K562 (cell line): ENCODE data around the gene CCDC148. TPM values are rescaled to one million over a fixed set of nuclear protein-coding genes. Genes with fewer than 3 reads are reported as not detected.

Experiments used
- ATAC-seq: fragments of 200-7000 bp; cut with Tn5 transposase; 3 replicates; pipeline ENCODE4 v1.9.1; 2020; ENCODE audit warnings: moderate library complexity
- BruUV-seq: library from RNA; stranded (reverse); fragments of 400-500 nt; replicated peaks from 2 replicates; lab custom pipeline; 2021; lab: Mats Ljungman, UMichigan
- CTCF ChIA-PET: fragments of 300-600 bp; formaldehyde crosslinking; extraction: SDS; loops from one replicate; lab custom pipeline; 2021; ENCODE audit warnings: low intra/inter-chr PET ratio; lab: Yijun Ruan, JAX
- POLR2A ChIA-PET: fragments of 300-600, 350-650 bp; sonication (Branson Sonifier 250); formaldehyde crosslinking; extraction: SDS; loops from one replicate; lab custom pipeline; 2021; ENCODE audit warnings: antibody characterized with exemption, inconsistent platforms; lab: Yijun Ruan, JAX
- DNase-seq, 4 experiments: peaks; one replicate each; pipeline versions ENCODE4 v3.0.0 to v3.0.0-alpha.2; 2011 to 2018; ENCODE audit warnings: low spot score in 3 of 4, mixed read lengths in 3 of 4; ENCODE audit errors: extremely low read depth in 1 of 4
- FAIRE-seq: peaks from 2 replicates; lab custom pipeline; 2011; peaks lifted over from hg19 to GRCh38; lab: Jason Lieb, UNC
- H2AFZ ChIP-seq: 2 replicates; pipeline ENCODE4 v1.6.0; 2011; ENCODE audit warnings: low read depth, low read length, control low read depth, inconsistent platforms
- H3K27ac ChIP-seq: fragments of 200-600 bp; 3 replicates; pipeline ENCODE4 v1.8.0; 2011; ENCODE audit warnings: low read depth, mild to moderate bottlenecking, control low read depth, inconsistent platforms, low read length, moderate library complexity, mixed read lengths; ENCODE audit errors: extremely low read depth
- H3K27me3 ChIP-seq, 2 experiments: fragments of 300-600 bp in 1 of 2; 2 replicates in 1 of 2; 3 replicates in 1 of 2; pipeline versions ENCODE4 v1.6.0 to v1.8.0; 2011; ENCODE audit warnings: inconsistent platforms in 2 of 2, low read length in 2 of 2, mild to moderate bottlenecking in 1 of 2, mixed read lengths in 1 of 2, moderate library complexity in 1 of 2; ENCODE audit not compliant: control insufficient read depth in 2 of 2, insufficient read depth in 2 of 2
- H3K36me3 ChIP-seq: fragments of 300-600 bp; 3 replicates; pipeline ENCODE4 v1.8.0; 2011; ENCODE audit warnings: mild to moderate bottlenecking, low read length, inconsistent platforms; ENCODE audit not compliant: control insufficient read depth, insufficient read depth
- H3K4me1 ChIP-seq, 2 experiments: fragments of 200-600 bp in 1 of 2; replicated peaks in 1 of 2; 2 replicates in 1 of 2; 3 replicates in 1 of 2; pipeline versions ENCODE4 v1.5.1 to v1.8.0; 2011; ENCODE audit warnings: inconsistent platforms in 2 of 2, low read length in 2 of 2, mild to moderate bottlenecking in 1 of 2, mixed read lengths in 1 of 2, moderate library complexity in 1 of 2; ENCODE audit not compliant: control insufficient read depth in 2 of 2, insufficient read depth in 2 of 2
- H3K4me2 ChIP-seq: 2 replicates; pipeline ENCODE4 v1.6.1; 2011; ENCODE audit warnings: low read length, control low read depth, inconsistent platforms, mixed read lengths; ENCODE audit not compliant: insufficient read depth
- H3K4me3 ChIP-seq: fragments of 200-600 bp; sonication (generic), shearing (Covaris generic); 2 replicates; pipeline ENCODE4 v1.5.1; 2016; ENCODE audit warnings: control low read depth, inconsistent platforms
- H3K79me2 ChIP-seq: fragments of 200-600 bp; 3 replicates; pipeline ENCODE4 v1.8.0; 2011; ENCODE audit warnings: low read length, inconsistent platforms; ENCODE audit not compliant: control insufficient read depth, insufficient read depth
- H3K9ac ChIP-seq, 2 experiments: 2 replicates each; pipeline versions ENCODE4 v1.6.0 to v1.6.1; 2011; ENCODE audit warnings: low read depth in 2 of 2, low read length in 2 of 2, control low read depth in 1 of 2, inconsistent platforms in 1 of 2, mild to moderate bottlenecking in 1 of 2, mixed read lengths in 1 of 2; ENCODE audit not compliant: insufficient read depth in 1 of 2
- H3K9me1 ChIP-seq: one replicate; pipeline ENCODE4 v1.6.0; 2011; ENCODE audit warnings: inconsistent platforms, mild to moderate bottlenecking, low read length, moderate library complexity; ENCODE audit not compliant: control insufficient read depth, insufficient read depth
- H3K9me3 ChIP-seq: replicated peaks from 2 replicates; pipeline ENCODE4 v1.5.1; 2011; ENCODE audit warnings: low read depth, low read length, inconsistent platforms; ENCODE audit not compliant: control insufficient read depth, insufficient read depth
- H4K20me1 ChIP-seq: replicated peaks from 2 replicates; pipeline ENCODE4 v1.6.1; 2011; ENCODE audit warnings: low read length, inconsistent platforms, mixed read lengths; ENCODE audit not compliant: control insufficient read depth, insufficient read depth
- ATF3 ChIP-seq, 2 experiments: fragments of 450-650 bp in 1 of 2; sonication (generic) in 1 of 2; formaldehyde crosslinking in 1 of 2; IDR thresholded peaks in 1 of 2; conservative IDR thresholded peaks in 1 of 2; 2 replicates each; pipeline versions ENCODE4 v1.6.1 to v1.8.1; 2016 to 2023; ENCODE audit warnings: mild to moderate bottlenecking in 2 of 2, moderate library complexity in 2 of 2, inconsistent platforms in 1 of 2, missing genetic modification reagents in 1 of 2
- FOXP1 ChIP-seq: sonication (generic); formaldehyde crosslinking; IDR thresholded peaks from 2 replicates; pipeline ENCODE4 v1.8.0; 2022; ENCODE audit warnings: mild to moderate bottlenecking, missing genetic modification reagents
- HEY1 ChIP-seq: fragments of 250-450 bp; sonication (Bioruptor Pico); IDR thresholded peaks from 2 replicates; pipeline ENCODE4 v1.5.0; 2020; ENCODE audit warnings: mild to moderate bottlenecking, moderate library complexity, borderline replicate concordance
- RBM34 ChIP-seq: fragments of 200-400 bp; formaldehyde crosslinking; IDR thresholded peaks from 2 replicates; pipeline ENCODE4 v1.6.1; 2018; ENCODE audit warnings: low read length, borderline replicate concordance; ENCODE audit not compliant: insufficient read depth
- SIX5 ChIP-seq, 2 experiments: IDR thresholded peaks; 2 replicates each; pipeline ENCODE4 v1.6.1; 2011; ENCODE audit warnings: low read length in 2 of 2, borderline replicate concordance in 1 of 2, low read depth in 1 of 2, mild to moderate bottlenecking in 1 of 2, moderate library complexity in 1 of 2; ENCODE audit not compliant: insufficient read depth in 1 of 2
- ZC3H4 ChIP-seq: sonication (generic); formaldehyde crosslinking; IDR thresholded peaks from 2 replicates; pipeline ENCODE4 v1.9.0; 2021; ENCODE audit warnings: missing genetic modification reagents, borderline replicate concordance
- ZNF668 ChIP-seq: fragments of 250-450 bp; sonication (Bioruptor Pico); IDR thresholded peaks from 2 replicates; pipeline ENCODE4 v1.8.0; 2022; ENCODE audit warnings: mild to moderate bottlenecking, inconsistent platforms
- WGBS: fragments of 100-300 bp; shearing (Covaris generic); methylation state at CpG from one replicate; pipeline ENCODE4 v1.1.6; 2016; ENCODE audit warnings: low coverage, mixed read lengths; ENCODE audit not compliant: insufficient coverage; ENCODE audit errors: missing lambda C conversion rate; 5-methylcytosine and 5-hydroxymethylcytosine counted together
- in situ Hi-C: fragments of 300-500 bp; cut with MboI; formaldehyde crosslinking; loops from 4 replicates; pipeline ENCODE4 v1.15.0; 2018; ENCODE audit warnings: inconsistent platforms, mixed read lengths
- intact Hi-C: fragments of 100-400 bp; cut with micrococcal nuclease; formaldehyde crosslinking; loops from 2 replicates; pipeline ENCODE4 v1.14.2; 2022
- polyA plus RNA-seq, 8 experiments: library from polyadenylated mRNA; depleted of rRNA in 4 of 8; stranded (reverse) in 5 of 8; unstranded in 3 of 8; fragments of >200 nt; fragmentation: Nextera tagmentation in 2 of 8; fragmentation: Illumina TruSeq in 1 of 8; extraction: Ambion mirVana in 2 of 8; extraction: Trizol in 1 of 8; gene quantifications; 2 replicates each; pipeline versions ENCODE4 v1.2.1 to v1.2.3, GENCODE V29; 2011 to 2014; ENCODE audit warnings: inconsistent platforms in 1 of 8, missing spikeins in 1 of 8
- total RNA-seq, 7 experiments: library from RNA; depleted of rRNA in 6 of 7; stranded (reverse); fragments of >200 nt in 6 of 7; fragmentation: Illumina TruSeq in 2 of 7; extraction: Trizol in 2 of 7; gene quantifications; 2 replicates each; pipeline versions ENCODE4 v1.2.1 to v1.2.3, GENCODE V29; 2011 to 2021; ENCODE audit warnings: low replicate concordance in 1 of 7

CCDC148 gene
- total and polyA plus RNA-seq, 9 of the 15 experiments (the other 6 are each of a cell fraction or from before 2014, with no cell fraction given): 0.10 to 1.4 (median 0.65) TPM

- Histone ChIP-seq H3K4me3 (no peak overlapping the region), H3K4me2 (no peak overlapping the region), H3K4me1 (no peaks in the 10 kb centered on the region), H3K36me3 (no peaks in the 10 kb centered on the region), H3K9me1 (no peaks in the 10 kb centered on the region), H3K9ac (no peak overlapping the region), H3K79me2 (no peaks in the 10 kb centered on the region), H3K27ac (no peak overlapping the region), H3K9me3 (no peaks in the 10 kb centered on the region), H4K20me1 (no peaks in the 10 kb centered on the region), H2AFZ (no peak overlapping the region), H3K27me3 (no peaks in the 10 kb centered on the region)
- no TSS peak for BruUV-seq
- in situ Hi-C loops: no loop called here
- CTCF ChIA-PET: no interaction called here
- TF ChIP-seq HEY1 (CRISPR knock-in tag) (no peak), ZNF668 (CRISPR knock-in tag) (no peak), RBM34 (no peak), ZC3H4 (no peak), FOXP1 (no peak), ATF3 (IDR thresholded peaks at IDR 0.05) (no peak), ATF3 (CRISPR knock-in tag; conservative IDR thresholded peaks at IDR 0.05) (no peak), SIX5 (IDR thresholded peaks at IDR 0.05; ENCODE audit: borderline replicate concordance in 1 of 2, insufficient read depth in 1 of 2, low read depth in 1 of 2, low read length in 2 of 2) (no peak)
- intact Hi-C loops: no loop called here
- FAIRE-seq: no peak
- no peak for ATAC-seq
- WGBS: 13% methylated on average over 2 of the region's 2 CpGs
- POLR2A ChIA-PET: no interaction called here
- no peak for DNase-seq
Measured at GRCh38 chr2:158413581-158413980, 43.0 kb downstream of the CCDC148 start.
